GM10847 (cell line): ENCODE results near the gene ZFP64.

ENCODE experiments used
- POLR2A ChIP-seq: IDR thresholded peaks from 2 replicates; pipeline ENCODE4 v1.6.1; 2011; ENCODE audit not compliant: insufficient read length; ENCODE audit errors: extremely low read depth

ZFP64 gene

DNA sequence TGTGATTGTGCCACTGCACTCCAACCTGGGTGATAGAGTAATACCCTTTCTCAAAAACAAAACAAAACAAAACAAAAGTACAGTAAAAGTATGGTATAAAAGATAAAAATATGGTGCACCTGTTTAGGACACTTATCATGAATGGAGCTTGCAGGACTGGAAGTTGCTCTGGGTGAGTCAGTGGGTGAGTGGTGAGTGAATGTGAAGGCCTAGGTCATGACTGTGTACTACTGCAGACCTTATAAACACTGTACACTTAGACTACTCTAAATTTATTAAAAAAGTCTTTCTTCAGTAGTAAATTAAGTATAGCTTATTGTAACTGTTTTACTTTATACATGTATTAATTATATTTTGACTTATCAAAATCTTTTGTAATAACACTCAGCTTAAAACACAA lies 46.0 kb downstream of the ZFP64 start:
- no peak for TF ChIP-seq POLR2A

DNA sequence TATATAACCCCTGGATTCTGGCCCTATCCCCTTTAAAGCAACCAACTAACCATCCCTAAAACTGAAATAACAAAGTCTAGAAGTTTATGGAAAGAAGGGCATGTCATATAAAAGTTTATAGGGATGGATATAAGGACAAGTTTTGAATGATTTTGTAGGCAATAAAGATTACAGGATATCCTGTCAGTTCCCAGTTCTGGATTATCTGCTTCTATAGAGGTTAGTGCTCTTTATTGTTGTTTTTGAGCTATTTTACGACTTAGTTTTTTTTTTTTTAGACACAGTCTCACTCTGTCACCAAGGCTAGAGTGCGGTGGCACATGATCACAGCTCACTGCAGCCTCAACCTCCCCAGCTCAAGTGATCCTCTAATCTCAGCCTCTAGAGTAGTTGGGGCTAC lies 48.3 kb downstream of the ZFP64 start:
- no peak for TF ChIP-seq POLR2A

DNA sequence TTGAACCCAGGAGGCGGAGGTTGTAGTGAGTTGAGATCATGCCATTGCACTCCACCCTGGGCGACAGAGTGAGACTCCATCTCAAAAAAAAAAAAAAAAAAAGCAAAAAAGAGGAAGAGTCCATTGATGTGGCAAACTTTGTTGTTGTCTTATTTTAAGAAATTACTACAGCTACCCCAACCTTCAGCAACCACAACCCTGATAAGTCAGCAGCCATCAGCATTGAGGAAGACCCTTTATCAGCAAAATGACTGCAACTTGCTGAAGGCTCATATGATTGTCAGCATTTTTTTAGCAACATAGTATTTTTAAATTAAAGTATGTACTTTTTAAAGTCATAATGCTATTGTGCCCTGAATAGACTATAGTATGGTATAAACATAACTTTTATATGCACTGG lies 48.8 kb downstream of the ZFP64 start:
- TF ChIP-seq POLR2A = no peak

DNA sequence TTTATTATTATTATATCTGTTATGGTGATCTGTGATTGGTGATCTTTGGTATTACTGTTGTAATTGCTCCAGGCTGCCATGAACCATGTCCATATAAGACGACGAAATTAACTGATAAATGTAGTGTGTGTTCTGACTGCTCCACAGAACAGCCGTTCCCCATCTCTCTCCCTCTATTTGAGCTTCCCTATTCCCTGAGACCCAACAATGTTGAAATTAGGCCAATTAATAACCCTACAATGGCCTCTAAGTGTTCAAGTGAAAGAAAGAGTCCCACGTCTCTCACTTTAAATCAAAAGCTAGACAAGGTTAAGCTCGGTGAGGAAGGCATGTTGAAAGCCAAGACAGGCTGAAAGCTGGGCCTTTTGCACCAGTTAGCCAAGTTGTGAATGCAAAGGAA lies 51.6 kb downstream of the ZFP64 start:
- TF ChIP-seq POLR2A = no peak

DNA sequence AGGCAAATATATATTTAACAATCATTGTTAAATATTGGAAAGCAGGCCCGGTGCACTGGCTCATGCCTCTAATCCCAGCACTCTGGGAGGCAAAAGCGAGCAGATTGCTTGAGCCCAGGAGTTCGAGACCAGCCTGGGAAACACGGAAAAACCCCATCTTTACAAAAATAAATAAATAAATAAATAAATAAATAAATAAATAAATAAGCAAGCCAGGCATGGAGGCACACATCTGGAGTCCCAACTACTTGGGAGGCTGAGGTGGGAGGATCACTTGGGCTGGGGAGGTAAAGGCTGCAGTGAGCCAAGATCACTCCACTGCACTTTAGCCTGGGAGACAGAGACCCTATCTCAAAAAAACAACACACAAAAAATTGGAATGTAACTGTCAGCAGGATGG lies 53.7 kb downstream of the ZFP64 start:
- no peak for TF ChIP-seq POLR2A

DNA sequence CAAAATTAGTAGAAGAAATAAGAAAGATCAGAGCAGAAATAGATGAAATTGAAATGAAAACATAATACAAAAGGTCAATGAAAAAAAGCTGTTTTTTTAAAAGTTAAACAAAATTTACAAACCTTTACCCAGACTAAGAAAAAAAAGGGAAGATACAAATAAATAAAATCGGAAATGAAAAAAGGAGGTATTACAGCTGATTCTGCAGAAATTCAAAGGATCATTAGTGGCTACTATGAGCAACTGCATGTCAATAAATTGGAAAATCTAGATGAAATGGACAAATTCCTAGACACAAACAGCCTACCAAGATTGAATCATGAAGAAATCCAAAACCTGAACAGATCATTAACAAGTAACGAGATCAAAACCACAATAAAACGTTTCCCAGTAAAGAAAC lies 59.2 kb downstream of the ZFP64 start:
- TF ChIP-seq POLR2A = no peak

DNA sequence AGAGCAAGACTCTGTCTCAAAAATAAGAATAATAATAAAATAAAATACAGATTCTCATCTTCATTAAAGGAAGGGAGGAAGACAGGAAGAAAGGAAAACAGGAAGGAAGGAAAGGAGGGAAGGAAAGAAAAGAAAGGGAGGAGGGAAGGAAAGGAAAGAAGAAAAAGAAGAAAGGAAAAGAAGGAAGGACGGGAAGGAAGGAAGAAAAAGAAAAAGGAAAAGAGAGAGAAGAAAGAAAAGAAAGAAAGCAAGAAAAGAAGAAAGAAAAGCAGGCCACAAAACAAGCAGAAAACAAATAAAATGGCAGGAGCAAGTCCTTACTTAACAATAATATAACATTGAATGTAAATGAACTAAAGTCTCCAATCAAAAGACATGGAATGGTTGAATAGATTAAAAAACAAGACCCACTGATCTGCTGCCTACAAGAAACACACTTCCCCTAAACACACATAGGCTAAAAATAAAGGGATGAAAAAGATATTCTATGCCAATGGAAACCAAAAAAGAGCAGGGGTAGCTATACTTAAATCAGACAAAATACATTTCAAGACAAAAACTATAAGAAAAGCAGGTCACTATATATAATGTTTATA lies 60.4 kb downstream of the ZFP64 start:
- TF ChIP-seq POLR2A = no peak

DNA sequence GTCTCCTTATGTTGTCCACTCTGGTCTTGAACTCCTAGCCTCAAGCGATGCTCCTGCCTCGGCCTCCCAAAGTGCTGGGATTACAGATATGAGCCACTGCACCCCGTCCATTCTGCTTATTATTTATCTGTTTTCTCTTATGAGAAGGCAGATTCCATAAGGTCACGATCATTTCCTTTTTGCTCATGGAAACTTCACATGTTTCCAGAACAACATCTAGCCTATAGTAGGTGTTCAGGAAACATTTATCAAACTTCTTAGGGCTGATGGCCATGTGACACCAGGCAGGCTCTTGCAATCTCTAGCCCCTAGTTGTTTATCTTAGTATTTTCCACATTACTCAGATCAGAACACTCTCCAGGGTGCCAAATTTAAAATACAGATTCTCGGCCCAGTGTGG lies 61.2 kb downstream of the ZFP64 start:
- TF ChIP-seq POLR2A = no peak

DNA sequence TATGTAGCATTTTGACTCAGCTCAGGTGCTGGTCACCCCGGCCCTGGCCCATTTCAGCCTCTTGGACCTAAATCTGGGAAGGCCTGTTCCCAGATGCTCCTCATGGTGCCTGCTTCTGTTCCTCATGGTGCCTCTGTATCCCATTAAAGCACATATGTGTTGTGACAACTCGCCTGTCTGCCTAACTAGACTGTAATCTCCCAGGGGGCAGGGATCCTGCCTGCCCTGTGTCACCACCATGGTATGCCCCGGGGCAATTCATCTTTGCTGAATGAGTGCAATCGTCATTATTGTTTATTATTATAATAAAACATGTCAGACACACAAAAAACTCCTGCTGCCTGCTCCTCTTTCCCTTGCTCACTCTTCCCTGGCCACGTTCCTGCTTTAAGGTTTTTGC lies 62.0 kb downstream of the ZFP64 start:
- TF ChIP-seq POLR2A = no peak

DNA sequence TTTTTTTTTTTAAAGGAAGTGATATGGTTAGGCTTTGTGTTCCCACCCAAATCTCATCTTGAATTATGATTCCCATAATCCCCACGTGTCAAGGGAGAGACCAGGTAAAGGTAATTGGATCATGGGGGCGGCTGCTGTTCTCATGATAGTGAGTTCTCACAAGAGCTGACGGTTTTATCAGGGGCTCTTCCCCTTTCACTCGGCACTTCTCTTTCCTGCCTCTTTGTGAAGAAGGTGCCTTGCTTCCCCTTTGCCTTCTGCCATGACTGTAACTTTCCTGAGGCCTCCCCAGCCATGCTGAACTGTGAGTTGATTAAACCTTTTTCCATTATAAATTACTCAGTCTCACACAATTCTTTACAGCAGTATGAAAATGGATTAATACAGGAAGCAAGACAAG lies 64.3 kb downstream of the ZFP64 start:
- no peak for TF ChIP-seq POLR2A

DNA sequence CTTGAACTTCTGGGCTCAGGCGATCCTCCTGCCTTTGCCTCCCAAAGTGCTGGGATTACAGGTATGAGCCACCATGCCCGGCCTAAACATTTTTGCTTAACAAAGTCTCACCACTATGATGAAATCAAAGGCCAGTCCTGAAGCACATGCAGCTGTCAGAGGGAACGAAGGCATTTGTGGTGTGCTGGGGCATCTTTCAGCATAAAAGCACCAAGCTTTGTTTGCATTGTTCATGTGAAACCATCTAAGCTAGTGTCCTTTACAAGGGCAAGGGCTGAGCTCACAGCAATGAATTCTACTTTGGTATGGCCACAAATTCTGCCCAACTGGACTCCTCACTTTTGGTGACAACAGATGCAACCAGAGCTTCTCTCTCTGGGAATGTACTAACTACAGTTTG lies 66.8 kb downstream of the ZFP64 start:
- no peak for TF ChIP-seq POLR2A

DNA sequence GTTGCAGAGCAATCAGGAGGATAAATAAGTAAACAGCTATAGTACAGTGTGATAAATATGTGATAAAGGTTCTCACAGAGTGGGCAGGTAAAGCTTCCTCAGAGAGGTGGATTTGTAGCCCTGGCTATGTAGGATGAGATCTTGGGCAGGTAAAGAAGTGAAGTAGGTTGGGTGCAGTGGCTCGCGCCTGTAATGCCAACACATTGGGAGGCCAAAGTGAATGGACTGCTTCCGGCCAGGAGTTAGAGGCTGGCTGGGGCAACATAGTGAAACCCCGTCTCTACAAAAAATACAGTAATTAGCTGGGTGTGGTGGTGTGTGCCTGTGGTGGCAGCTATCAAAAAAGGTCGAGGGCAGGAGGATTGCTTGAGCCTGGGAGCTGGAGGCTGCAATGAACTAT lies 72.9 kb downstream of the ZFP64 start:
- TF ChIP-seq POLR2A = no peak

DNA sequence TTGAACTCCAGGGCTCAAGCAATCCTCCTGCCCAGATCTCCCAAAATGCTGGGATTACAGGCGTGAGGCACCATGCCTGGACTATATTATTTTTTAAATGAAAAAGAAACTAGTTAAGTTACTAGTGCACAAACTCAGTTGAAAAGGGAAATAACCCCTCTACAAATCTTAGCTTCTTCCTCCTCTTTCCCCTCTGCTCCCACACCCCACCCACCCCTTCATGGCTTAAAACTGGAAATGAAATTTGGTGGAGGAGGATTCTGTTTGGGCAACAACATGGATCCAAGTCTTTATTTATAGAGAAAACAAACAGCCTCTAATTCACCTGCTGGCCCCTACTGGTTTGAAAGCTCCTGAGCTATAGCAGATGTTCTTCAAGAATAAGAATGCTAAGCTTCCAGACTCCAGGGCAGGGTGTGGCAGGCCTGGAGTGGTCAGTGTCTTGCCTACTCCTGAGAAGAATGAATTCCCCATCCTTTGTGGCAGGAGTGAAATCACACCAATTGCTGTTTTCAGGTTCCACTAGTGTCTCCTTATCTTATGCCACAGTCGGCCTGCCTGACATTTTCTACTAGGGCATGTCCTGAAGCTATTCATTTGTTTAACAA lies 73.5 kb downstream of the ZFP64 start:
- TF ChIP-seq POLR2A = no peak

DNA sequence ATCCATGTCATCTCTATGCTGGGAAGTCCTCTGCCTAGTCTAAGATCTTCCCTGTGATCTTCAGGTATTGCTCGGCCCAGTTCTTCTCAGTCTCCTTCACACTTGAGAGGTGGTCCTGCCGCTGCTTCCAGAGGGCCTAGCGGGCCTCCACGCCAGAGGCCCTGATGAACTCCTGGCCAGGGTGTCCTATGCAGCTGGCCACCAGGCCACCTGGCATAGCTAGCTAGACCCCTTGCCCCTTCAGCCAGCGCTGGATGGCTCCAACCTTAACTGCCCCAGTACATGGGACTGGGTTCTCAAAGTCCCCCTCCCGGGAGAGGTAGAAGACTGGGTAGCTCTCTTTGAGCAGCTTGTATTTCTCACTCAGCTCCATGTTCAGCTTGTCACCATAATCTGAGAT lies 81.1 kb downstream of the ZFP64 start:
- no peak for TF ChIP-seq POLR2A

DNA sequence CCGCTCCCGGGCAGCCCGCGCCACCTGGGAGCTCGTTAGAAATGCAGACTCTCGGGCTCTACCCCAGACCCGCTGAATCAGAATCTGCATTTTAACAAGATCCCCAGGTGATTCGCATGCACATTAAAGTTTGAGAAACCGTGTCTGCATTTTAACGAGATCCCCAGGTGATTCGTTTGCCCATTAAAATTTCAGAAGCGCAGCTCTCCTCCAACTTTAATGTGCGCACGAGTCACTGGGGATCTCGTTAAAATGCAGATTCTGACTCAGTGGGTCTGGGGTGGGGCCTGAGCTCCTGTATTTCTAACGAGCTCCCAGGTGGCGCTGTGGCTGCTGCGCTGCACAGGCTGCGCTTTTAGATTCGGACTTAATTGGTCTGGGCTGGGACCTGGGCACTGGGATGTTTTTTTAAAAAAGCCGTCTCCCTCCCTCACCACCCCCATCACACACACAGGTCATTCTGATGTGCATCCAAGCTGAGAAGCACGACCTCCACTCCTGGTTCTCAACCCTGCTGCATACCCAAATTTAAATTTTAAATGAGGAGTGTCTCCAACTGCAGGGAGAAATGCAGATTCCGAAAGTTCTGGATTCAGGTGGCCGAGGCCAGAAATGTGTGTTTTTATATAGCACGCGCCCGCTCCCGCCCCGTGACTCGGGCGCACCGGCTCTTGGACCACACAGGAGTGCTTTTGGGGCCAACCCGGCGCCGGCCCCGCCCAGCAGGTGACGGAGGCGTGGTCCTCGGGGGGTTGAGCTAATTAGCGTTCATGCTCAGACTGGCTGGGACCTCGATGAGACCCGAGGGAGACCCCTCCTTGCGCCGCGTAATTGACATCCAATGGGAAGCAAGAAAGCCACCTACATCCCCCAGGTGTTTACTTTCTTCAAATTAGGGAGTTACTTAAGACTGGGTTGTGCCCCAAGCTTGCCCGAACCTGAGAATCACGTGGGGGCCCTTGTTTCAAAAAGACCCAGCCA lies 85.8 kb downstream of the ZFP64 start:
- no peak for TF ChIP-seq POLR2A
